Trophoblast cell (in vitro differentiated cells and primary cell): ENCODE measurements around the gene NFIX.

Source experiments
- DNase-seq, 2 donors: peaks; one replicate each; pipeline ENCODE4 v3.0.0-alpha.2; 2016
- H2AFZ ChIP-seq: 2 replicates; pipeline ENCODE4 v1.6.1; 2013; ENCODE audit warnings: low read length, moderate library complexity, mild to moderate bottlenecking; ENCODE audit not compliant: insufficient read depth, poor library complexity
- H2AK5ac ChIP-seq: 2 replicates; pipeline ENCODE4 v1.6.1; 2013; ENCODE audit warnings: mild to moderate bottlenecking, low read length
- H2BK120ac ChIP-seq: 2 replicates; pipeline ENCODE4 v1.6.1; 2013; ENCODE audit warnings: low read length, mild to moderate bottlenecking, moderate library complexity; ENCODE audit not compliant: insufficient read depth, poor library complexity
- H2BK12ac ChIP-seq: 2 replicates; pipeline ENCODE4 v1.6.1; 2013; ENCODE audit warnings: mild to moderate bottlenecking, low read length, moderate library complexity
- H2BK5ac ChIP-seq: 2 replicates; pipeline ENCODE4 v1.6.1; 2013; ENCODE audit warnings: low read length, low read depth, moderate library complexity, mild to moderate bottlenecking; ENCODE audit not compliant: poor library complexity
- H3K14ac ChIP-seq: 2 replicates; pipeline ENCODE4 v1.6.1; 2013; ENCODE audit warnings: mild to moderate bottlenecking, low read length
- H3K18ac ChIP-seq: 2 replicates; pipeline ENCODE4 v1.6.1; 2013; ENCODE audit warnings: mild to moderate bottlenecking, low read length
- H3K23ac ChIP-seq: 2 replicates; pipeline ENCODE4 v1.6.1; 2013; ENCODE audit warnings: low read length
- H3K27ac ChIP-seq: 2 replicates; pipeline ENCODE4 v1.5.1; 2013; ENCODE audit warnings: low read depth, mild to moderate bottlenecking, inconsistent platforms, low read length, moderate library complexity
- H3K27me3 ChIP-seq: 2 replicates; pipeline ENCODE4 v1.6.1; 2013; ENCODE audit warnings: inconsistent platforms, mild to moderate bottlenecking, low read length, moderate library complexity; ENCODE audit not compliant: insufficient read depth
- H3K36me3 ChIP-seq, 2 experiments: 1 replicate in 1 of 2; 2 replicates in 1 of 2; pipeline ENCODE4 v1.6.1; 2013; ENCODE audit warnings: low read length in 2 of 2, mild to moderate bottlenecking in 2 of 2, moderate library complexity in 1 of 2; ENCODE audit not compliant: insufficient read depth in 2 of 2, control insufficient read depth in 1 of 2
- H3K4ac ChIP-seq: 2 replicates; pipeline ENCODE4 v1.6.1; 2013; ENCODE audit warnings: low read depth, mild to moderate bottlenecking, low read length, moderate library complexity
- H3K4me1 ChIP-seq, 2 experiments: 1 replicate in 1 of 2; 2 replicates in 1 of 2; pipeline ENCODE4 v1.6.1; 2013; ENCODE audit warnings: low read length in 2 of 2, mild to moderate bottlenecking in 2 of 2, moderate library complexity in 1 of 2; ENCODE audit not compliant: insufficient read depth in 2 of 2, control insufficient read depth in 1 of 2
- H3K4me2 ChIP-seq: 2 replicates; pipeline ENCODE4 v1.6.1; 2013; ENCODE audit warnings: inconsistent platforms, mild to moderate bottlenecking, low read length, moderate library complexity
- H3K4me3 ChIP-seq: 2 replicates; pipeline ENCODE4 v1.5.1; 2013; ENCODE audit warnings: mild to moderate bottlenecking, low read depth, low read length, inconsistent platforms
- H3K79me1 ChIP-seq: one replicate; pipeline ENCODE4 v1.6.1; 2013; ENCODE audit warnings: low read length
- H3K79me2 ChIP-seq: 2 replicates; pipeline ENCODE4 v1.6.1; 2013; ENCODE audit warnings: low read length, mild to moderate bottlenecking; ENCODE audit not compliant: control insufficient read depth, insufficient read depth, poor library complexity
- H3K9ac ChIP-seq: 2 replicates; pipeline ENCODE4 v1.6.1; 2013; ENCODE audit warnings: mild to moderate bottlenecking, low read length
- H3K9me3 ChIP-seq: 2 replicates; pipeline ENCODE4 v1.6.1; 2013; ENCODE audit warnings: low read depth, mild to moderate bottlenecking, control low read depth, inconsistent platforms, low read length; ENCODE audit not compliant: insufficient read depth
- H4K12ac ChIP-seq: 2 replicates; pipeline ENCODE4 v1.6.1; 2013; ENCODE audit warnings: low read depth, mild to moderate bottlenecking, low read length, moderate library complexity
- H4K8ac ChIP-seq: 2 replicates; pipeline ENCODE4 v1.6.1; 2013; ENCODE audit warnings: low read depth, mild to moderate bottlenecking, low read length, moderate library complexity
- H4K91ac ChIP-seq: one replicate; pipeline ENCODE4 v1.6.1; 2013; ENCODE audit warnings: low read depth, mild to moderate bottlenecking, low read length, moderate library complexity
- WGBS: extraction: QIAGEN DNeasy Blood & Tissue Kit; methylation state at CpG from one replicate; pipeline ENCODE4 v1.1.7; 2013; ENCODE audit warnings: missing lambda C conversion rate; ENCODE audit not compliant: insufficient read length, insufficient coverage; ENCODE audit errors: extremely low coverage; 5-methylcytosine and 5-hydroxymethylcytosine counted together

Gene NFIX

GRCh38 chr19:13064092-13064489, 68.8 kb downstream of the NFIX start:
- Histone ChIP-seq H2BK120ac (no peak overlapping the region), H3K4me2 (no peak overlapping the region), H3K27me3 (peaks cover 49% of the 10 kb centered on the region), H2BK12ac (no peak overlapping the region), H3K79me1 (no peaks in the 10 kb centered on the region), H3K4me3 (no peak overlapping the region), H2AK5ac (no peak overlapping the region), H2BK5ac (no peak overlapping the region), H3K23ac (no peak overlapping the region), H4K12ac (no peak overlapping the region), H3K79me2 (no peaks in the 10 kb centered on the region), H4K91ac (no peak overlapping the region), H3K36me3 (no peaks in the 10 kb centered on the region), H3K9ac (no peak overlapping the region), H3K4ac (no peak overlapping the region), H2AFZ (no peak overlapping the region), H3K9me3 (peaks cover 8% of the 10 kb centered on the region), H3K27ac (no peak overlapping the region), H4K8ac (no peak overlapping the region), H3K18ac (no peak overlapping the region), H3K14ac (no peak overlapping the region), H3K4me1 (peaks cover 0 to 3% of the 10 kb centered on the region in 2 experiments)
- DNase-seq: no peak
- WGBS: no CpG with 5 or more reads among the region's 6 CpGs

- Histone ChIP-seq H3K27ac (no peak overlapping the region), H4K8ac (no peak overlapping the region), H3K14ac (no peak overlapping the region), H3K9ac (no peak overlapping the region), H3K4me3 (no peak overlapping the region), H2BK120ac (no peak overlapping the region), H3K36me3 (no peaks in the 10 kb centered on the region), H3K4me1 (no peaks in the 10 kb centered on the region), H3K79me2 (no peaks in the 10 kb centered on the region), H3K79me1 (no peaks in the 10 kb centered on the region), H3K23ac (no peak overlapping the region), H3K4ac (no peak overlapping the region), H3K27me3 (peaks cover 47% of the 10 kb centered on the region), H3K4me2 (no peak overlapping the region), H4K91ac (no peak overlapping the region), H2AFZ (no peak overlapping the region), H2AK5ac (no peak overlapping the region), H3K18ac (no peak overlapping the region), H2BK12ac (no peak overlapping the region), H3K9me3 (peaks cover 6% of the 10 kb centered on the region), H2BK5ac (no peak overlapping the region), H4K12ac (no peak overlapping the region)
- no CpG with 5 or more reads among the region's 5 CpGs for WGBS
- no peak for DNase-seq
Measured at GRCh38 chr19:13066226-13066625, 71.0 kb downstream of the NFIX start.

GRCh38 chr19:13066933-13067807, 71.9 kb downstream of the NFIX start:
- no peak overlapping the region for H2AK5ac ChIP-seq
- no peaks in the 10 kb centered on the region for H3K79me2 ChIP-seq
- H3K4me3 ChIP-seq: no peak overlapping the region
- H3K9ac ChIP-seq: no peak overlapping the region
- no peak overlapping the region for H2BK12ac ChIP-seq
- H4K12ac ChIP-seq: no peak overlapping the region
- H4K8ac ChIP-seq: no peak overlapping the region
- H3K4ac ChIP-seq: no peak overlapping the region
- H3K79me1 ChIP-seq: no peaks in the 10 kb centered on the region
- H2AFZ ChIP-seq: peak overlapping the region; percentile 17
- H3K27ac ChIP-seq: no peak overlapping the region
- no peak overlapping the region for H3K4me2 ChIP-seq
- no peaks in the 10 kb centered on the region for H3K36me3 ChIP-seq
- DNase-seq: no peak
- H3K9me3 ChIP-seq: peaks cover 6% of the 10 kb centered on the region
- H2BK120ac ChIP-seq: no peak overlapping the region
- no peak overlapping the region for H3K18ac ChIP-seq
- H3K27me3 ChIP-seq: peaks cover 47% of the 10 kb centered on the region
- no peak overlapping the region for H4K91ac ChIP-seq
- no peak overlapping the region for H3K23ac ChIP-seq
- no CpG with 5 or more reads among the region's 17 CpGs for WGBS
- no peak overlapping the region for H2BK5ac ChIP-seq
- H3K14ac ChIP-seq: no peak overlapping the region
- H3K4me1 ChIP-seq: no peaks in the 10 kb centered on the region

GRCh38 chr19:13068085-13068846, 73.0 kb downstream of the NFIX start:
- H3K18ac ChIP-seq: no peak overlapping the region
- H3K4ac ChIP-seq: no peak overlapping the region
- H3K14ac ChIP-seq: no peak overlapping the region
- no peaks in the 10 kb centered on the region for H3K4me1 ChIP-seq
- no peak overlapping the region for H3K4me2 ChIP-seq
- H2BK120ac ChIP-seq: no peak overlapping the region
- no peak for DNase-seq
- no peak overlapping the region for H2BK12ac ChIP-seq
- no peak overlapping the region for H4K12ac ChIP-seq
- no peaks in the 10 kb centered on the region for H3K79me1 ChIP-seq
- H3K9ac ChIP-seq: no peak overlapping the region
- H3K4me3 ChIP-seq: no peak overlapping the region
- H2AK5ac ChIP-seq: no peak overlapping the region
- no CpG with 5 or more reads among the region's 6 CpGs for WGBS
- H3K23ac ChIP-seq: no peak overlapping the region
- no peak overlapping the region for H4K8ac ChIP-seq
- no peak overlapping the region for H4K91ac ChIP-seq
- H3K79me2 ChIP-seq: no peaks in the 10 kb centered on the region
- no peak overlapping the region for H2BK5ac ChIP-seq
- peaks cover 43% of the 10 kb centered on the region for H3K27me3 ChIP-seq
- H2AFZ ChIP-seq: no peak overlapping the region
- H3K36me3 ChIP-seq: no peaks in the 10 kb centered on the region
- H3K27ac ChIP-seq: no peak overlapping the region
- peaks cover 6% of the 10 kb centered on the region for H3K9me3 ChIP-seq
